ENCODE data around the gene SLC12A5. TPM values are rescaled to one million over a fixed set of nuclear protein-coding genes. Genes with fewer than 3 reads are reported as not detected.
A peak's percentile ranks its signal among the peaks of the same experiment; 100 is the strongest.

SLC12A5 gene
- polyA plus RNA-seq, 3 donors = not detected

DNA sequence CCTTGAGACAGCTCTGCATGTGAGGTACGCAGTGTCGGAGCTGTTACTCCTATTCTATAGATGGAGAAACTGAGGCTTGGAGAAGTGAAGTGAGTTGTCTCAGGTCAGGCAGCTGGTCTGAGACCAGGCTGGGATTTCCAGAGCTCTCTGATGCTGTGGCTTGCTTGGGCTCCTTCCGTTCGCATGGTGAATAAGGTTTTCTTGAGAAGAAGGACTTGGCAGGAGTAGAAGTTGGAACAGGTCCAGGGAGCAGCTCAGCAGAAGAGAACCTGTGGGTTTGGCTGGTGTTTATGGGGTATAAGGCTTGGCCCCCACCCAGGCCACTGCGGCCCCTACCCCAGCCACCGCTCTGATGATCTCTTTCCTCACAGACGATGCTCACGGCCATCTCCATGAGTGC, 7.4 kb downstream of the SLC12A5 start:
- H3K27me3 Mint-ChIP-seq (ENCODE audit: low read depth in 3 of 3) = peaks cover 38 to 45% (median 45%) of the 10 kb centered on the region in 3 donors

DNA sequence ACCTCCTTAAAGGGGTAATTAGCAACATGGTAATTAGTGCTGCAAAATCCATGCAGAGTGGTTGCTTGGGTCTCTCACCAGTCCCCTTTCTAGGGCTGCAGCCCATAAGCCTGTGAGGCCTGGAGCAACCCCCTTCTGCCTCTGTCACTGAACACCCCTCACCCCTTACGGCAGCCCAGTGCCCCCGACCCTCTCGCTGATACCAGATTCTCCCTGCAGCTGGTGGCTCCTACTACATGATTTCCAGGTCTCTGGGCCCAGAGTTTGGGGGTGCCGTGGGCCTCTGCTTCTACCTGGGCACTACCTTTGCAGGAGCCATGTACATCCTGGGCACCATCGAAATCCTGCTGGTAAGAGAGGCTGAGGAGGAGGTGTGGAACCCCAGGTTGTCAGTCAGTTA, 8.0 kb downstream of the SLC12A5 start:
- no peaks in the 10 kb centered on the region for H3K9me3 ChIP-seq (replicated peaks in 1 of 2; ENCODE audit: control insufficient read depth in 1 of 2, insufficient read depth in 1 of 2, low read length in 2 of 2)
- WGBS (ENCODE audit: insufficient coverage) = 87% methylated on average over 4 of the region's 5 CpGs
- no peak overlapping the region for H3K9ac ChIP-seq (ENCODE audit: insufficient read depth, low read length, poor library complexity, severe bottlenecking)
- H3K36me3 ChIP-seq (replicated peaks in 1 of 2; ENCODE audit: control insufficient read depth in 1 of 2, insufficient read depth in 2 of 2, low read length in 2 of 2) = no peaks in the 10 kb centered on the region
- no peak overlapping the region for H3K27ac ChIP-seq (ENCODE audit: low read depth in 1 of 2, low read length in 2 of 2)
- H2AFZ ChIP-seq (ENCODE audit: insufficient read depth, low read depth, low read length, poor library complexity, severe bottlenecking) = no peak overlapping the region
- Mint-ChIP-seq H3K4me3 (no peak overlapping the region), H3K27me3 (ENCODE audit: low read depth in 3 of 3) (peaks cover 34 to 39% (median 39%) of the 10 kb centered on the region in 3 donors), H3K36me3 (no peaks in the 10 kb centered on the region), H3K27ac (peak overlapping the region in 1 of 7 donors; percentile 10), H3K9me3 (peaks cover 0 to 4% (median 0%) of the 10 kb centered on the region in 7 donors), H3K4me1 (no peaks in the 10 kb centered on the region)
- DNase-seq = no peak
- H3K4me2 ChIP-seq (replicated peaks; ENCODE audit: extremely low read depth, low read length, poor library complexity, severe bottlenecking) = no peak overlapping the region
- H3K27me3 ChIP-seq (ENCODE audit: control insufficient read depth in 2 of 2, insufficient read depth in 2 of 2, low read length in 2 of 2) = peaks cover 23 to 26% of the 10 kb centered on the region in 2 donors
- no peaks in the 10 kb centered on the region for H4K20me1 ChIP-seq (ENCODE audit: insufficient read depth, low read length)
- H3K4me3 ChIP-seq (replicated peaks in 1 of 3; ENCODE audit: low read depth in 2 of 3, low read length in 3 of 3) = no peak overlapping the region
- TF ChIP-seq, protein P1, sequence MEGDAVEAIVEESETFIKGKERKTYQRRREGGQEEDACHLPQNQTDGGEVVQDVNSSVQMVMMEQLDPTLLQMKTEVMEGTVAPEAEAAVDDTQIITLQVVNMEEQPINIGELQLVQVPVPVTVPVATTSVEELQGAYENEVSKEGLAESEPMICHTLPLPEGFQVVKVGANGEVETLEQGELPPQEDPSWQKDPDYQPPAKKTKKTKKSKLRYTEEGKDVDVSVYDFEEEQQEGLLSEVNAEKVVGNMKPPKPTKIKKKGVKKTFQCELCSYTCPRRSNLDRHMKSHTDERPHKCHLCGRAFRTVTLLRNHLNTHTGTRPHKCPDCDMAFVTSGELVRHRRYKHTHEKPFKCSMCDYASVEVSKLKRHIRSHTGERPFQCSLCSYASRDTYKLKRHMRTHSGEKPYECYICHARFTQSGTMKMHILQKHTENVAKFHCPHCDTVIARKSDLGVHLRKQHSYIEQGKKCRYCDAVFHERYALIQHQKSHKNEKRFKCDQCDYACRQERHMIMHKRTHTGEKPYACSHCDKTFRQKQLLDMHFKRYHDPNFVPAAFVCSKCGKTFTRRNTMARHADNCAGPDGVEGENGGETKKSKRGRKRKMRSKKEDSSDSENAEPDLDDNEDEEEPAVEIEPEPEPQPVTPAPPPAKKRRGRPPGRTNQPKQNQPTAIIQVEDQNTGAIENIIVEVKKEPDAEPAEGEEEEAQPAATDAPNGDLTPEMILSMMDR (IDR thresholded peaks at IDR 0.05) = no peak
- H3K79me2 ChIP-seq (ENCODE audit: insufficient read depth, low read length) = no peaks in the 10 kb centered on the region
- no peaks in the 10 kb centered on the region for H3K4me1 ChIP-seq (ENCODE audit: control insufficient read depth in 1 of 2, insufficient read depth in 2 of 2, low read length in 2 of 2)
- intact Hi-C loops (cut with micrococcal nuclease) = no loop called here

More for the DNA sequence above, 7.4 kb downstream of the SLC12A5 start:
- H3K4me2 ChIP-seq (replicated peaks; ENCODE audit: extremely low read depth, low read length, poor library complexity, severe bottlenecking) = no peak overlapping the region
- no peak overlapping the region for H2AFZ ChIP-seq (ENCODE audit: insufficient read depth, low read depth, low read length, poor library complexity, severe bottlenecking)
- H3K4me3 ChIP-seq (replicated peaks in 1 of 3; ENCODE audit: low read depth in 2 of 3, low read length in 3 of 3) = no peak overlapping the region
- H3K9me3 ChIP-seq (replicated peaks in 1 of 2; ENCODE audit: control insufficient read depth in 1 of 2, insufficient read depth in 1 of 2, low read length in 2 of 2) = peaks cover 0 to 2% of the 10 kb centered on the region in 2 donors
- peaks cover 0 to 4% (median 0%) of the 10 kb centered on the region in 7 donors for H3K9me3 Mint-ChIP-seq
- H3K4me3 Mint-ChIP-seq = no peak overlapping the region
- no peak overlapping the region for H3K27ac Mint-ChIP-seq
- H3K36me3 ChIP-seq (replicated peaks in 1 of 2; ENCODE audit: control insufficient read depth in 1 of 2, insufficient read depth in 2 of 2, low read length in 2 of 2) = no peaks in the 10 kb centered on the region
- H3K27ac ChIP-seq (ENCODE audit: low read depth in 1 of 2, low read length in 2 of 2) = no peak overlapping the region
- H3K9ac ChIP-seq (ENCODE audit: insufficient read depth, low read length, poor library complexity, severe bottlenecking) = no peak overlapping the region
- H3K27me3 ChIP-seq (ENCODE audit: control insufficient read depth in 2 of 2, insufficient read depth in 2 of 2, low read length in 2 of 2) = peaks cover 29 to 32% of the 10 kb centered on the region in 2 donors
- no peaks in the 10 kb centered on the region for H4K20me1 ChIP-seq (ENCODE audit: insufficient read depth, low read length)
- WGBS (ENCODE audit: insufficient coverage) = 80% methylated on average over 2 of the region's 8 CpGs
- intact Hi-C loops (cut with micrococcal nuclease) = no loop called here
- H3K4me1 Mint-ChIP-seq = no peaks in the 10 kb centered on the region
- no peaks in the 10 kb centered on the region for H3K36me3 Mint-ChIP-seq
- TF ChIP-seq, protein P1 (IDR thresholded peaks at IDR 0.05) = no peak
- H3K79me2 ChIP-seq (ENCODE audit: insufficient read depth, low read length) = no peaks in the 10 kb centered on the region
- no peak for DNase-seq
- no peaks in the 10 kb centered on the region for H3K4me1 ChIP-seq (ENCODE audit: control insufficient read depth in 1 of 2, insufficient read depth in 2 of 2, low read length in 2 of 2)

Measured in CD14-positive monocyte (primary cell).